HG03378 (cell line): ENCODE data around the gene CRPPA.

Source experiments
- ATAC-seq: cut with Tn5 transposase; IDR thresholded peaks from one replicate; pipeline ENCODE4 v1.9.1; 2021; ENCODE audit warnings: mild to moderate bottlenecking, moderate library complexity; ENCODE audit not compliant: unreplicated experiment

Gene CRPPA

GRCh38 chr7:16423761-16424160 is 2.4 kb upstream of the CRPPA start:
- no peak for ATAC-seq

DNA sequence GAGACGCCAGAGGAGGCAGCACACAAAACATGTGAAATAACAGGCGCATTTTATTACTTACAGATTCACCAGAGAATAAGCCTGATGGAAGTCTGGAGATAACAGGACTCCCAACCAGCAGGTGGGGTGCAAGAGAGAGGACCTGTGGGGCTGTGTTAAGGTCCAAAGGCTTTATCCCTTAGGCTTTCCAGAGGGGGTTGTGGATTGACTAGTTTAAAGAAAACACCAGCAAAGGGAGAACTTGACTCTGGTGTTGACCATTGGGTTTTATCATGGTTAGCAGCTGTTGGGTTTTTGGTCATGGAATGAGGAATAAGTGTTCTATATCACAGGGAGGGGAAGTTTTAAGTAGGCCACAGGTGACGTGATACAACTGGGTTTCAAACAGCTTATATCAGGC is 1.6 kb upstream of the CRPPA start:
- ATAC-seq = no peak

DNA sequence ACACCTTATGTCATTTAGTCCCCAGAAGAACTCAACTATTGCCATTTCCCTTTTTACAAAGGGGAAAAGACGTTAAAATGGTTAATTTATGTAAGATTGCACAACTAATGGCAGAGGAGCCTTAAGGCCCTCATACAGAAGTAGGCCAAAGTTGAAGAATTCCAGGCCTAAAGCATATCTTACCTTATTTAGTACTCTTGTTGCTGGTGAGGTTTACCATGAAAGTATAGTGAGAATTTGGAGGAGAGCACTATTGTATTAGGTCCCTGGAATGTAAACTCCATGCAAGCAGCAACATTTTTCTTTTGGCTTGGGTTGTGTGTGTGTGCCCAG is 731 bp upstream of the CRPPA start:
- no peak for ATAC-seq

- peak; percentile 88 for ATAC-seq
Observed at GRCh38 chr7:16420649-16421332, 547 bp downstream of the CRPPA start.

DNA sequence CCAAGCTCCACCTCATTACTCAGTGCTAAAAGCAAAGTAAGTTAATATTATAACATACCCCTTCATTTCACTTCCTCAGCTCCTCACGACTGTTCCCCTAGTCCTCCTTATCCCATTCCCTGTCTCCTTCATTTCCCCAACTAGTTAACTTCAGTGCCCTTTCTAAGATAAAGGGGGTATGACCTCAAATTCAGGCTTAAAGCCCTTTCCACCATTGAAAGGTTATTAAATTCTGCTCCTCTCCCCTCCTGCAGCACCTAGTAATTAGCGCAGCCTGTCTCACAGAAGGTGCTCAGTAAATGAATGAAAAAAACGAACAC is 1.0 kb downstream of the CRPPA start:
- ATAC-seq = no peak

DNA sequence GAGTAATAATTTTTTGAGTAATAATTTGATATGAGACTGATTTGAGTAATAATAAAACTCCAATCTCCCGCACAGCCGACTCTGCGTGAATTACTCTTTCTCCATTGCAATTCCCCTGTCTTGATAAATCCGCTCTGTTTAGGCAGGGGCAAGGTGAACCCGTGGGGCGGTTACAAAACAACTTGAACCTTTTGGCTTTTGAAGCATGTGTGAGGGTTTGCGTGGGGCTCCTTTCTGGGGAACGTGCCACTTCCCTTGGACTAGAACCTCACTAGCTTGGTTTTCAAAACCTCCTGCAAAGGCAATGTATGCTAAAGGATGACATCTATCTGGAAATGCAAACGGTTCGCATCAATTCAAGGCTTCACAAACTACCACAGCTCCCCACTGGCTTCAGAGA is 1.5 kb downstream of the CRPPA start:
- ATAC-seq = no peak

GRCh38 chr7:16419126-16419525 is 2.2 kb downstream of the CRPPA start:
- ATAC-seq = no peak

GRCh38 chr7:16417906-16418305 is 3.4 kb downstream of the CRPPA start:
- ATAC-seq = no peak

DNA sequence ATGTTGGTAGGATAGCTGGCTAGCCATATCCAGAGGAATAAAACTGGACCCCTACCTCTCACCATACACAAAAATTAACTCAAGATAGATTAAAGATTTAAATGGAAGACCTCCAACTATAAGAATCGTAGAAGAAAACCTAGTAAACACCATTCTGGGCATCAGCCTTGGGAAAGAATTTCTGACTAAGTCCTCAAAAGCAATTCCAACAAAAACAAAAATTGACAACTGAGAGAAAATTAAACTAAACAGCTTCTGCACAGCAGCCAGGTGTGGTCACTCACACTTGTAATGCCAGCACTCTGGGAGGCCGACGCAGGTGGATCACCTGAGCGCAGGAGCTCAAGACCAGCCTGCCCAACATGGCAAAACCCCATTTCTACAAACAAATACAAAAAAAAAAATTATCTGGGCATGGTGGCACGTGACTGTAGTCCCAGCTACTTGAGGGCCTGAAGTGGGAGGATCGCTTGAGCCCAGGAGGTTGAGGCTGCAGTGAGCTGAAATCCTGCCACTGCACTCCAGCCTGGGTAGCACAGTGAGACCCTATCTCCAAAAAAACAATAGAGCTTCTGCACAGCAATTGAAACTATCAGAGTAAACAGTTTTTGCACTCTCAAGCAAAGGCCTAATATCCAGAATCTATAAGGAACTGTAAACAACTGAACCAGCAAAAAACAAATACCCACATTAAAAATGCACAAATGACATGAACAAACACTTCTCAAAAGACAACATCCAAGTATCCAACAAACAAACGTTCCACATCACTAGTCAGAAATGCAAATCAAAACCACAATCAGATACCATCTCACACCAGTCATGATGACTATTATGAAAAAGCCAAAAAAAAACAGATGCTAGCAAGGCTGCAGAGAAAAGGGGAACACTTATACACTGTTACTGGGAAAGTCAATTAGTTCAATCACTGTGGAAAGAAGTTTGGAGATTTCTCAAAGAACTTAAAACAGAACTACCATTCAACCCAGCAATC is 4.8 kb downstream of the CRPPA start:
- no peak for ATAC-seq

DNA sequence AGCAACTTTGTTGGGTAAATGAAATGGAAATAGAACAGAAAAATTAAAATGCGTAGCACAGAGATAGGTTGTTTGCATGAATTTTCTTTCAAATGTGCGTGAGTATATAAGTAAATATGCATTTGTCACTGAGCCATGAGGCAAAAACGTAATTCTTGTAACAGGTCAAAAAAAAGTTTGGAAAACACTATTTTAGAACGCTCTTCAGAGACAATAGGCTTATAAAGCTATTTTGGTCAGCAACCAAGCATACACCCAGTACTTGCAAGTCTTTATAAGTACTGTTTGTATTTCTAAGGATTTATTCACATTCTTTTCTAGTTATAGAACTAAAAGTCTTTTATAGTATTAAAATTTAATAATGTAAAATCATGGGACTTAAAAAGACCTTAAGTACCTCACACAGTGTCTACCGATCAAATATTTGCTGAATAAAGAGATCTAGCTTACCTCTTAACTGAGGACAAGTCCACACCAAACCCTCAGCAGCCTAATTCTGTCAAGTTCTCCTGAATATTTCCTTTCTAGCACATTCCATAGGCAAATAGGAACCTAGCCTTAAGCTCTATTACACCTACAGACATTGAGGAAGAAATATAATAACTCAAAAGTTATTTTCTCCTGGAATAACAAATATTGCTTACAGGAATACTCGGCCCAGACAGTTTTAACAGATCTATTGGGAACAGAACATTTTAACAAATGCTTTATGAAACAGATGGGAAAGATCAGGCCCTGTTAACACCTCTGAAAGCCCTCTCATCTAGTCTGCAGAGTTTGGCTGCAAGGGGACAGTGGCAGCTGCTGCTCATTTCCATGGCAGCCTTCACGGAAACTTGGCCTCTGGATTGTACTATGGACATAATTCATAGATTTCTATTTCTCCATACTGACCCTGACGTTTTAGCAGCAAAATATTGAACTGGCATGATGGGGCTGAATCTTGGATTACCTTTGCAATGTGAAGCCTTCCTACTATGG is 8.8 kb downstream of the CRPPA start:
- ATAC-seq = no peak

GRCh38 chr7:16411391-16411790 is 9.9 kb downstream of the CRPPA start:
- ATAC-seq = no peak

DNA sequence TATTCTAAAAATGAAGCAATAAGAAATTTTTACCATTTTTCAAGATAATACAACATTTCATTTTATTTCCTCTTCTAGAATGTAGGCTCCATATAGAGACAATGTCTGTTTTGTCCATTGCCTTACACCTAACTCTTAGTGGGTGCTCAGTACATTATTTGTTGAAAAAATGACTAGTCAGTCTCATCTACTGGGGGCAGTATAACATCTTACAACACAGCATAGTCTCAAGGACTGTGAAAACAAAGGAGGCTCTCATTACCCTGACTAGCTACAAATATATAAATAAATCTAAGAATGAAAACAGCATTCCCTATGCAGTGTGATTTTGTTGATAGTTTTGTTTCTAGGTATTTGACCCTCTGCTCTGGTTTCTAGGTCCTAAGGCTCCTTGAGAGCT is 11.6 kb downstream of the CRPPA start:
- ATAC-seq = no peak

- ATAC-seq = no peak
Observed at GRCh38 chr7:16404636-16405035, 16.7 kb downstream of the CRPPA start.

DNA sequence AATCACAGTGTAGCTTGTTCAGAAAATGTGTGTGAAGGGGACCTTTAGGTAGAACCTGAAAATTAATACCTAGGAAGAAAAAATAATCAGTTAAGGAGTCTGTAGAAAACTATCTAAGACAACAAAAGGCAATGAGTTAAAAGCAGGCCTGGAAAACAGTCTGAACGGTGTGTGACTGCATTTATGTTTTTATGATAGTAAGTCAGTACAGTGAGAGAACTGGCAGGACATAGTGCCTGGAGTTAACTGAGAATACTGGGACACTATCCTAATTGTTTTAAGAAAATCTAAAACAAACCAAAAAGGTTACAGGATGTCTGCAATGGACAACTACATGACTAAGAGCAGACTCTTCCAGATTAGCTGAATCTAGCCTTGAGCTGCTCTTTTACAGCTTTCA is 17.9 kb downstream of the CRPPA start:
- ATAC-seq = no peak

GRCh38 chr7:16402940-16403339 is 18.4 kb downstream of the CRPPA start:
- ATAC-seq = no peak

- no peak for ATAC-seq
Observed at GRCh38 chr7:16402091-16402490, 19.2 kb downstream of the CRPPA start.

- ATAC-seq = no peak
Observed at GRCh38 chr7:16400893-16401275, 20.5 kb downstream of the CRPPA start.

DNA sequence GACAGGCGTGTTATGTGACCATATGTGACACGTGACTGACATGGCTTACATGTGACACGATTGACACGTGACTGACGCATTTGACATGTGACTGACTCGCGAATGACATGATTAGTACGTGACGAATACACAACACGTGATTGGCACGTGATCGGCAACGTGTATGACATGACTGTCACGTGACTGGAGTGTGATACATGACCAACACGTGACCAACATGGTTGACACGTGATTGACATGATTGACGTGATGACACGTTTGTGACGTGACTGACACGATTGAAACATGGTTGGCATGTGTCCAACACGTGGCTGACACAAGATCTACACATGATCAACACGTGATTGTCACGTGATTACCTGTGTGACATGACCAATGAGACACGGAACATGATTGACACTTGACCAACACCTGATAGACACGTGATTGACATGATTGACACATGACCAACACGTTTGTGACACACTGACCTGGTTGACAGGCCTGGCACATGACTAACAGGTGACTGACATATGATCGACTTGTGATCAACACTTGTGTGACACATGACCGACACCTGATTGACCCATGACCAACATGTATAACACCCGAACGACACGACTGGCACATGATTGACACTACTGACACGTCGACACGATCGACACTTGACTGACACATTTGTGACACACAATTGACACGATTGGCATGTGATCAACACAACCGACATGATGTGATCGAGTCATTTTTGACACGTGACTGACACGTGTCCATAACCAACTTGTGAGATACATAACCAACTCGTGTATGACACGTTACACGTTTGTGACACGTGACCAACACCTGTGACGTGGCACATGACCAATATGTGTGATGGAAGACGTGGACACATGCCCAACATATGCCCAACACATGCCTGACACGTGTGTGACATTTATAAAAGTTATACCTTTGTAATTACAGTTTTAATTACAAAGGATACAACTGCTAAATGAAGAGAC is 21.1 kb downstream of the CRPPA start:
- no peak for ATAC-seq

DNA sequence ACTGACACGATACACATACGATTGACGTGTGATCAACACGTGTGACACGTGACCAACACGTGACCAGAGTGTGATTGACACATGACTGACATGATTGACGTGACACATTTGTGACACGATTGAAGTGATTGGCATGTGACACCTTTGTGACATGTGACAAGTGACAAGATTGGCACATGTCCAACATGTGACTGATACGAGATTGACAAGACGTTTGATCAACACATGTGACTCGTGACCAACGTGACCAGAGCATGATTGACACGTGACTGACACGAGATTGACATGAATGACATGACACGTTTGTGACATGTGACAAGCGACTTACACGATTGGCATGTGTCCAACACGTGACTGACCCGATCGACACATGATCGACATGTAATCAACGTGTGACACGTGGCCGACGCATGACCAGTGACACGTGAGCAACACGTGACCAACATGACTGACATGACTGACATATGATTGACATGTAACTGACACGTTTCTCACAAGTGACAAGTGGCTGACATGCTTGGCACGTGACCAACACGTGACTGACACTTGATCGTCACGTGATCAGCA is 22.0 kb downstream of the CRPPA start:
- no peak for ATAC-seq
